Neural cell (in vitro differentiated cells): ENCODE data around the gene FRMD1. TPM values are rescaled to one million over a fixed set of nuclear protein-coding genes. Genes with fewer than 3 reads are reported as not detected.

Source experiments
- H2AFZ ChIP-seq: fragments of 200-600, 300-800 bp; sonication (generic), shearing (Covaris generic); 2 replicates; pipeline ENCODE4 v1.6.0; 2014; ENCODE audit warnings: low read depth, mild to moderate bottlenecking, antibody characterized with exemption, low read length, moderate library complexity
- H3F3A ChIP-seq: fragments of 200-600 bp; shearing (Covaris generic); 2 replicates; pipeline ENCODE4 v1.6.1; 2016; ENCODE audit warnings: mild to moderate bottlenecking, moderate library complexity, mixed read lengths, antibody characterized with exemption, low read length; ENCODE audit not compliant: insufficient read depth, poor library complexity, severe bottlenecking
- H3K27ac ChIP-seq: fragments of 200-600, 300-800 bp; sonication (generic), shearing (Covaris generic); 2 replicates; pipeline ENCODE4 v1.5.1; 2014; ENCODE audit warnings: mild to moderate bottlenecking, low read length, moderate library complexity
- H3K27me3 ChIP-seq: fragments of 300-800, 200-600 bp; sonication (generic), shearing (Covaris generic); 2 replicates; pipeline ENCODE4 v1.6.0; 2014; ENCODE audit warnings: mild to moderate bottlenecking, low read depth, low read length, moderate library complexity; ENCODE audit not compliant: insufficient read depth
- H3K36me3 ChIP-seq: fragments of 300-800, 200-600 bp; sonication (generic), shearing (Covaris generic); 2 replicates; pipeline ENCODE4 v1.5.1; 2014; ENCODE audit warnings: mild to moderate bottlenecking, antibody characterized with exemption, low read length, moderate library complexity; ENCODE audit not compliant: insufficient read depth
- H3K4me2 ChIP-seq: fragments of 300-800, 200-600 bp; sonication (generic), shearing (Covaris generic); 2 replicates; pipeline ENCODE4 v1.6.0; 2014; ENCODE audit warnings: mild to moderate bottlenecking, low read length
- H3K4me3 ChIP-seq: fragments of 300-800, 200-600 bp; sonication (generic), shearing (Covaris generic); 2 replicates; pipeline ENCODE4 v1.5.1; 2014; ENCODE audit warnings: mild to moderate bottlenecking, low read length, moderate library complexity
- H3K79me2 ChIP-seq: fragments of 200-600 bp; shearing (Covaris generic); replicated peaks from 2 replicates; pipeline ENCODE4 v1.6.0; 2014; ENCODE audit warnings: mild to moderate bottlenecking, low read length, moderate library complexity; ENCODE audit not compliant: insufficient read depth
- H3K9ac ChIP-seq: fragments of 300-800, 200-600 bp; sonication (generic), shearing (Covaris generic); 2 replicates; pipeline ENCODE4 v1.6.1; 2016; ENCODE audit warnings: mild to moderate bottlenecking, low read length, mixed read lengths
- H3K9me2 ChIP-seq: fragments of 200-600 bp; shearing (Covaris generic); 2 replicates; pipeline ENCODE4 v1.6.1; 2016; ENCODE audit warnings: mild to moderate bottlenecking, low read length, mixed read lengths; ENCODE audit not compliant: insufficient read depth
- H3K9me3 ChIP-seq: fragments of 200-600, 300-800 bp; sonication (generic), shearing (Covaris generic); 2 replicates; pipeline ENCODE4 v1.6.1; 2016; ENCODE audit warnings: mild to moderate bottlenecking, mixed run types, low read length, moderate library complexity, mixed read lengths
- H4K20me1 ChIP-seq: fragments of 200-600 bp; shearing (Covaris generic); 2 replicates; pipeline ENCODE4 v1.6.1; 2016; ENCODE audit warnings: mild to moderate bottlenecking, mixed run types; ENCODE audit not compliant: insufficient read depth
- EP300 ChIP-seq: fragments of 450-650 bp; conservative IDR thresholded peaks from 2 replicates; pipeline ENCODE4 v1.6.1; 2014; ENCODE audit warnings: antibody characterized with exemption, mild to moderate bottlenecking, moderate library complexity; ENCODE audit not compliant: poor library complexity, severe bottlenecking
- EZH2 ChIP-seq: fragments of 200-600, 300-800 bp; shearing (Covaris generic), sonication (generic); IDR thresholded peaks from 2 replicates; pipeline ENCODE4 v1.6.1; 2014; ENCODE audit warnings: antibody characterized with exemption, low read length, borderline replicate concordance, mild to moderate bottlenecking; ENCODE audit not compliant: insufficient read depth, poor library complexity, severe bottlenecking
- MXI1 ChIP-seq: fragments of 450-650 bp; conservative IDR thresholded peaks from 2 replicates; pipeline ENCODE4 v1.6.1; 2014; ENCODE audit warnings: antibody characterized with exemption, mild to moderate bottlenecking; ENCODE audit not compliant: poor library complexity, severe bottlenecking
- POLR2AphosphoS5 ChIP-seq: IDR thresholded peaks from 2 replicates; pipeline ENCODE4 v1.6.1; 2012
- RAD21 ChIP-seq: fragments of 450-650 bp; conservative IDR thresholded peaks from 2 replicates; pipeline ENCODE4 v1.6.1; 2014; ENCODE audit warnings: antibody characterized with exemption, mild to moderate bottlenecking, moderate library complexity
- SMC3 ChIP-seq: fragments of 450-650 bp; conservative IDR thresholded peaks from 2 replicates; pipeline ENCODE4 v1.6.1; 2014; ENCODE audit warnings: antibody characterized with exemption, mild to moderate bottlenecking, moderate library complexity; ENCODE audit not compliant: poor library complexity
- TAF1 ChIP-seq: IDR thresholded peaks from 2 replicates; pipeline ENCODE4 v1.6.1; 2012; ENCODE audit warnings: low read depth
- polyA plus RNA-seq: library from polyadenylated mRNA; depleted of rRNA; stranded (reverse); fragments of >200 nt; gene quantifications from 2 replicates; pipeline ENCODE4 v1.2.3, GENCODE V29; 2014
- TF ChIP-seq, protein P1 (sequence below): IDR thresholded peaks from 2 replicates; pipeline ENCODE4 v1.6.1; 2012; ENCODE audit warnings: borderline replicate concordance
- TF ChIP-seq, protein P2 (sequence below): fragments of 450-650 bp; IDR thresholded peaks from 2 replicates; pipeline ENCODE4 v1.5.1; 2014; ENCODE audit warnings: antibody characterized with exemption, mild to moderate bottlenecking, moderate library complexity; ENCODE audit not compliant: poor library complexity, severe bottlenecking

The FRMD1 gene
- polyA plus RNA-seq, 1 donor from 2014 or later: not detected

DNA sequence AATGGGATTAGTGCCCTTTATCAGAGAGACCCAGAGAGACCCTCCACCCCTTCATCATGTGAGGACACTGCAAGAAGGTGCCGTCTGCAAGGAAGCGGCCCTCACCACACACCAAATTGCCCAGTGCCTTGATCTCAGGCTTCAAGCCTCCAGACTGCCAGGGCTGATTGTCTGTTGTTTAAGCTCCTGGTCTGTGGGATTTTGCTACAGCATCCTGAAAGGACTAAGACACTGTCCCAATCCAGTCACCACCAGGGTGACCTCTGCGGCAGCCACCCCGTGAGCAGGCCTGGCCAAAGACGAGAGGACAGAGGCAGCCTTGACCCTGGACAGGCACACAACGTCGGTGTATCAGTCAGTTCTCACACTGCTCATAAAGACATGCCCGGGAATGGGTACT is 13.5 kb upstream of the FRMD1 start:
- H3K79me2 ChIP-seq: no peaks in the 10 kb centered on the region
- no peaks in the 10 kb centered on the region for H3K36me3 ChIP-seq
- TF ChIP-seq TAF1 (no peak), EZH2 (no peak)
- no peaks in the 10 kb centered on the region for H3K9me3 ChIP-seq
- no peaks in the 10 kb centered on the region for H3F3A ChIP-seq
- H3K27me3 ChIP-seq: no peaks in the 10 kb centered on the region
- no peak overlapping the region for H3K4me3 ChIP-seq
- H3K9me2 ChIP-seq: no peaks in the 10 kb centered on the region
- H3K27ac ChIP-seq: no peak overlapping the region
- H3K9ac ChIP-seq: no peak overlapping the region
- H3K4me2 ChIP-seq: no peak overlapping the region
- no peak overlapping the region for H2AFZ ChIP-seq
- H4K20me1 ChIP-seq: no peaks in the 10 kb centered on the region

DNA sequence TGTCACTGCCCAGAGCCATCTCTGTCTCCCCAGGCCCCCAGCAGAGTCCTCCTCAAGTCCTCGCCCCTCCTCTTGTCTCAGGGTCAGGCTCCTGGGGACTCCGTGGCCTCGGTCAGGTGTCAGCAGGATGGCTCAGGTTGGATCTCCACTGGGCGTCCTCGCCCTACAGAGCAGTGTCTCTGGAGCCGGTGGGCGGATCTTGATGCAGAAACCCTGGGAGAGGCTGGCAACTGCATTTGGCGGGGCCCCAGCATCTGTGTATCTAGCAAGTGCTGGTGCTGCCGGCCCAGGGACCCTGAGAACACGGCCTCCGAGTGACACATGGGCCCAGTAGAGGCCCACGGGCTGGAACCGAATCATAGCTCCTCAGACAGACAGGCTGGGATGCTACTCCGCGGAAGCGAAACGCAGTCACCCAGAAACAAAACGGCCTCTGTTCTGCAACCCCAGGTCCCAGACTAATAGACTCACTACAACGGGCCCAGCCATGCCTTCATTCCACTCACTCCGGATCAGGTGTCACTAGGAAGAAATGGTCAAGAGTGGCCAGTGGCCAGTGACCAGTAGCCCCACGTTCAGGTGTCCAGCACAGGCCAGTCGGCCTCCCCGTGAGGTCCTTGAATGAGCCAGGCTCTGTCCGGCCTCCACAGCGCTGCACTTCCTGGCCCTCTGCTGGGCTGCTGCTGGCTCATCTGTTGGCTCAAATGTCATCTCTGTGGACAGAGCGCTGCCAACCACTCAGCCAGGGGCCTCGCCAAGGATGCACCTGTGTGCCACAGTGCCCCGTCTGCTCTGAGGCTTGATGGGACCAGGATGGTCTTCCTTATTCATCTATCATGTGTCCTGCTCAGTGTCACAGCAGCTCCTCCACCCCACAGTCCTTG is 12.6 kb upstream of the FRMD1 start:
- no peaks in the 10 kb centered on the region for H3K27me3 ChIP-seq
- no peak overlapping the region for H2AFZ ChIP-seq
- no peaks in the 10 kb centered on the region for H3K9me3 ChIP-seq
- H3K79me2 ChIP-seq: no peaks in the 10 kb centered on the region
- no peaks in the 10 kb centered on the region for H3F3A ChIP-seq
- no peak overlapping the region for H3K9ac ChIP-seq
- TF ChIP-seq TAF1 (no peak), EP300 (no peak), POLR2AphosphoS5 (no peak), RAD21 (no peak), SMC3 (no peak), MXI1 (no peak), EZH2 (no peak)
- TF ChIP-seq, protein P1, sequence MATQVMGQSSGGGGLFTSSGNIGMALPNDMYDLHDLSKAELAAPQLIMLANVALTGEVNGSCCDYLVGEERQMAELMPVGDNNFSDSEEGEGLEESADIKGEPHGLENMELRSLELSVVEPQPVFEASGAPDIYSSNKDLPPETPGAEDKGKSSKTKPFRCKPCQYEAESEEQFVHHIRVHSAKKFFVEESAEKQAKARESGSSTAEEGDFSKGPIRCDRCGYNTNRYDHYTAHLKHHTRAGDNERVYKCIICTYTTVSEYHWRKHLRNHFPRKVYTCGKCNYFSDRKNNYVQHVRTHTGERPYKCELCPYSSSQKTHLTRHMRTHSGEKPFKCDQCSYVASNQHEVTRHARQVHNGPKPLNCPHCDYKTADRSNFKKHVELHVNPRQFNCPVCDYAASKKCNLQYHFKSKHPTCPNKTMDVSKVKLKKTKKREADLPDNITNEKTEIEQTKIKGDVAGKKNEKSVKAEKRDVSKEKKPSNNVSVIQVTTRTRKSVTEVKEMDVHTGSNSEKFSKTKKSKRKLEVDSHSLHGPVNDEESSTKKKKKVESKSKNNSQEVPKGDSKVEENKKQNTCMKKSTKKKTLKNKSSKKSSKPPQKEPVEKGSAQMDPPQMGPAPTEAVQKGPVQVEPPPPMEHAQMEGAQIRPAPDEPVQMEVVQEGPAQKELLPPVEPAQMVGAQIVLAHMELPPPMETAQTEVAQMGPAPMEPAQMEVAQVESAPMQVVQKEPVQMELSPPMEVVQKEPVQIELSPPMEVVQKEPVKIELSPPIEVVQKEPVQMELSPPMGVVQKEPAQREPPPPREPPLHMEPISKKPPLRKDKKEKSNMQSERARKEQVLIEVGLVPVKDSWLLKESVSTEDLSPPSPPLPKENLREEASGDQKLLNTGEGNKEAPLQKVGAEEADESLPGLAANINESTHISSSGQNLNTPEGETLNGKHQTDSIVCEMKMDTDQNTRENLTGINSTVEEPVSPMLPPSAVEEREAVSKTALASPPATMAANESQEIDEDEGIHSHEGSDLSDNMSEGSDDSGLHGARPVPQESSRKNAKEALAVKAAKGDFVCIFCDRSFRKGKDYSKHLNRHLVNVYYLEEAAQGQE: no peak
- TF ChIP-seq, protein P2, sequence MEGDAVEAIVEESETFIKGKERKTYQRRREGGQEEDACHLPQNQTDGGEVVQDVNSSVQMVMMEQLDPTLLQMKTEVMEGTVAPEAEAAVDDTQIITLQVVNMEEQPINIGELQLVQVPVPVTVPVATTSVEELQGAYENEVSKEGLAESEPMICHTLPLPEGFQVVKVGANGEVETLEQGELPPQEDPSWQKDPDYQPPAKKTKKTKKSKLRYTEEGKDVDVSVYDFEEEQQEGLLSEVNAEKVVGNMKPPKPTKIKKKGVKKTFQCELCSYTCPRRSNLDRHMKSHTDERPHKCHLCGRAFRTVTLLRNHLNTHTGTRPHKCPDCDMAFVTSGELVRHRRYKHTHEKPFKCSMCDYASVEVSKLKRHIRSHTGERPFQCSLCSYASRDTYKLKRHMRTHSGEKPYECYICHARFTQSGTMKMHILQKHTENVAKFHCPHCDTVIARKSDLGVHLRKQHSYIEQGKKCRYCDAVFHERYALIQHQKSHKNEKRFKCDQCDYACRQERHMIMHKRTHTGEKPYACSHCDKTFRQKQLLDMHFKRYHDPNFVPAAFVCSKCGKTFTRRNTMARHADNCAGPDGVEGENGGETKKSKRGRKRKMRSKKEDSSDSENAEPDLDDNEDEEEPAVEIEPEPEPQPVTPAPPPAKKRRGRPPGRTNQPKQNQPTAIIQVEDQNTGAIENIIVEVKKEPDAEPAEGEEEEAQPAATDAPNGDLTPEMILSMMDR: no peak
- no peak overlapping the region for H3K27ac ChIP-seq
- H3K4me2 ChIP-seq: no peak overlapping the region
- no peaks in the 10 kb centered on the region for H3K36me3 ChIP-seq
- H3K9me2 ChIP-seq: no peaks in the 10 kb centered on the region
- H3K4me3 ChIP-seq: no peak overlapping the region
- no peaks in the 10 kb centered on the region for H4K20me1 ChIP-seq
